HepG2 (cell line): Measurements from ENCODE around the gene IL1RL2. TPM values are rescaled to one million over a fixed set of nuclear protein-coding genes. Genes with fewer than 3 reads are reported as not detected.

Experiments used
- PCBP2 ChIP-seq: fragments of 200-400 bp; formaldehyde crosslinking; optimal IDR thresholded peaks from 2 replicates; pipeline ENCODE3; 2018; ENCODE audit warnings: low read length, low read depth; ENCODE audit not compliant: poor library complexity, severe bottlenecking
- PHF8 ChIP-seq: sonication (generic); formaldehyde crosslinking; IDR thresholded peaks from 2 replicates; pipeline ENCODE4 v1.5.0; 2020; ENCODE audit warnings: missing genetic modification reagents
- RBM22 ChIP-seq: fragments of 200-400 bp; formaldehyde crosslinking; optimal IDR thresholded peaks from 2 replicates; pipeline ENCODE3; 2017; ENCODE audit warnings: mild to moderate bottlenecking, low read length, moderate library complexity
- TOPORS ChIP-seq: sonication (generic); formaldehyde crosslinking; IDR thresholded peaks from 2 replicates; pipeline ENCODE4 v1.8.0; 2023; ENCODE audit warnings: mild to moderate bottlenecking, missing genetic modification reagents
- ZNF350 ChIP-seq: sonication (generic); formaldehyde crosslinking; IDR thresholded peaks from 2 replicates; pipeline ENCODE4 v1.4.0; 2020; ENCODE audit warnings: mild to moderate bottlenecking, low read depth, missing genetic modification reagents, borderline replicate concordance
- ZNF367 ChIP-seq: sonication (generic); formaldehyde crosslinking; IDR thresholded peaks from 2 replicates; pipeline ENCODE4 v1.4.0; 2020; ENCODE audit warnings: missing genetic modification reagents, borderline replicate concordance
- ZNF564 ChIP-seq: sonication (generic); formaldehyde crosslinking; IDR thresholded peaks from 2 replicates; pipeline ENCODE4 v1.8.1; 2023; ENCODE audit warnings: mild to moderate bottlenecking, missing genetic modification reagents
- polyA plus RNA-seq, 8 experiments: library from polyadenylated mRNA; depleted of rRNA in 3 of 8; stranded (reverse) in 7 of 8; unstranded in 1 of 8; fragments of >200 nt; fragmentation: Illumina TruSeq in 4 of 8; extraction: Trizol in 4 of 8; gene quantifications; 2 replicates each; pipeline versions ENCODE4 v1.2.1 to v1.2.3, GENCODE V29; 2011 to 2016; ENCODE audit warnings: low read depth in 4 of 8, missing spikeins in 1 of 8, mixed read lengths in 1 of 8; ENCODE audit not compliant: insufficient read depth in 1 of 8
- total RNA-seq, 5 experiments: library from RNA; depleted of rRNA; stranded (reverse); fragments of >200 nt; fragmentation: Illumina TruSeq; extraction: Trizol; gene quantifications; 2 replicates each; pipeline ENCODE4 v1.2.3, GENCODE V29; 2016; ENCODE audit warnings: low read depth in 1 of 5
- TF ChIP-seq, protein P1 (sequence below): sonication (generic); formaldehyde crosslinking; IDR thresholded peaks from 2 replicates; pipeline ENCODE4 v1.4.0; 2020; ENCODE audit warnings: mild to moderate bottlenecking, missing genetic modification reagents
- TF ChIP-seq, protein P2 (sequence below): sonication (generic); formaldehyde crosslinking; IDR thresholded peaks from 2 replicates; pipeline ENCODE4 v1.8.0; 2022; ENCODE audit warnings: mild to moderate bottlenecking, missing genetic modification reagents; ENCODE audit not compliant: insufficient replicate concordance

The IL1RL2 gene
- total and polyA plus RNA-seq, 2 of the 13 experiments (the other 11 are each of a cell fraction or from before 2014, with no cell fraction given), result 0.03 TPM; not detected in 1

GRCh38 chr2:102155703-102156515 lies 30.9 kb upstream of the IL1RL2 start (continued):
- TF ChIP-seq, protein P1, sequence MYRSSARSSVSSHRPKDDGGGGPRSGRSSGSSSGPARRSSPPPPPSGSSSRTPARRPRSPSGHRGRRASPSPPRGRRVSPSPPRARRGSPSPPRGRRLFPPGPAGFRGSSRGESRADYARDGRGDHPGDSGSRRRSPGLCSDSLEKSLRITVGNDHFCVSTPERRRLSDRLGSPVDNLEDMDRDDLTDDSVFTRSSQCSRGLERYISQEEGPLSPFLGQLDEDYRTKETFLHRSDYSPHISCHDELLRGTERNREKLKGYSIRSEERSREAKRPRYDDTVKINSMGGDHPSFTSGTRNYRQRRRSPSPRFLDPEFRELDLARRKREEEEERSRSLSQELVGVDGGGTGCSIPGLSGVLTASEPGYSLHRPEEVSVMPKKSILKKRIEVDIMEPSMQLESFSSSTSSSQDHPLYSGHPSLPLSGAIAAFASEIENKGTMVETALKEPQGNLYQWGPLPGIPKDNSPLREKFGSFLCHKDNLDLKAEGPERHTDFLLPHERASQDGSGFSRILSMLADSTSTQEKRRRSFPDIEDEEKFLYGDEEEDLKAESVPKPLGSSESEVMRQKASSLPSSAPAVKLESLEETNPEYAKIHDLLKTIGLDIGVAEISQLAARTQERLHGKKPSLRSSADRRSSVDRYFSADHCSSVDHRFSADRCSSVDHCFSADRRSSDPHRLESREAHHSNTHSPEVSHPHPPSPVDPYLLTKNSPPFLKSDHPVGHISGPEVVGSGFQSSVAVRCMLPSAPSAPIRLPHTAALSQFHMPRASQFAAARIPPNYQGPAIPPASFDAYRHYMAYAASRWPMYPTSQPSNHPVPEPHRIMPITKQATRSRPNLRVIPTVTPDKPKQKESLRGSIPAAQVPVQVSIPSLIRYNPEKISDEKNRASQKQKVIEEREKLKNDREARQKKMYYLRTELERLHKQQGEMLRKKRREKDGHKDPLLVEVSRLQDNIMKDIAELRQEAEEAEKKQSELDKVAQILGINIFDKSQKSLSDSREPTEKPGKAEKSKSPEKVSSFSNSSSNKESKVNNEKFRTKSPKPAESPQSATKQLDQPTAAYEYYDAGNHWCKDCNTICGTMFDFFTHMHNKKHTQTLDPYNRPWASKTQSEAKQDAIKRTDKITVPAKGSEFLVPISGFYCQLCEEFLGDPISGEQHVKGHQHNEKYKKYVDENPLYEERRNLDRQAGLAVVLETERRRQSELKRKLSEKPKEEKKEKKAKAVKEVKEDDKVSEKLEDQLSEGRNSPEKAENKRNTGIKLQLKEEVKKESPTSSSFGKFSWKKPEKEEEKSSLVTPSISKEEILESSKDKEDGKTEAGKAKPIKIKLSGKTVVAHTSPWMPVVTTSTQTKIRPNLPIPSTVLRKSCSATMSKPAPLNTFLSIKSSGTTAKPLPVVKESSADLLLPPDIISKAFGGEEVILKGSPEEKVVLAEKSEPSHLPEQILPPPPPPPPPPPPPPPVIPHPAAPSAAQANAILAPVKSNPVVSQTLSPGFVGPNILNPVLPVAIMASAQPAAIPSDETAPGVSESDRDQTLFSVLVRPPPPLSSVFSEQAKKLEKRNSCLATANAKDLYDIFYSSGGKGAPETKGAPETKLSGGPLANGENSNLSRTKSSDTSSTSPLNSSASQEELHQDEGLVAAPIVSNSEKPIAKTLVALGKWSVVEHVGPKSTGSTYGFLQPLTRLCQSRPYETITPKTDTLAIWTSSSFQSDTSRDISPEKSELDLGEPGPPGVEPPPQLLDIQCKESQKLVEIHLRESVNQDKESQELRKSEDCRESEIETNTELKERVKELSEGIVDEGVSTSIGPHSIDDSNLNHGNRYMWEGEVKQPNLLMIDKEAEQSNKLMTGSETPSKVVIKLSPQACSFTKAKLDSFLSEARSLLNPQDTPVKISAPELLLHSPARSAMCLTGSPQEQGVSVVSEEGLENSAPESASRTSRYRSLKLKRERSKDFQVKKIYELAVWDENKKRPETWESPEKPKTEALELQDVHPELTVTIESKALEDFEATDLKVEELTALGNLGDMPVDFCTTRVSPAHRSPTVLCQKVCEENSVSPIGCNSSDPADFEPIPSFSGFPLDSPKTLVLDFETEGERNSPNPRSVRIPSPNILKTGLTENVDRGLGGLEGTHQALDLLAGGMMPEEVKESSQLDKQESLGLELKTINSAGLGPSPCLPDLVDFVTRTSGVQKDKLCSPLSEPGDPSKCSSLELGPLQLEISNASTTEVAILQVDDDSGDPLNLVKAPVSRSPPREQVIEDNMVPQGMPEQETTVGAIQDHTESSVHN (CRISPR knock-in tag), result no peak
- peak; percentile 70; the same call in 1 of the 2 replicates for TF ChIP-seq ZNF350 (CRISPR knock-in tag)
- TF ChIP-seq ZNF367 (CRISPR knock-in tag), result no peak
- no peak for TF ChIP-seq PHF8
- TF ChIP-seq, protein P2, sequence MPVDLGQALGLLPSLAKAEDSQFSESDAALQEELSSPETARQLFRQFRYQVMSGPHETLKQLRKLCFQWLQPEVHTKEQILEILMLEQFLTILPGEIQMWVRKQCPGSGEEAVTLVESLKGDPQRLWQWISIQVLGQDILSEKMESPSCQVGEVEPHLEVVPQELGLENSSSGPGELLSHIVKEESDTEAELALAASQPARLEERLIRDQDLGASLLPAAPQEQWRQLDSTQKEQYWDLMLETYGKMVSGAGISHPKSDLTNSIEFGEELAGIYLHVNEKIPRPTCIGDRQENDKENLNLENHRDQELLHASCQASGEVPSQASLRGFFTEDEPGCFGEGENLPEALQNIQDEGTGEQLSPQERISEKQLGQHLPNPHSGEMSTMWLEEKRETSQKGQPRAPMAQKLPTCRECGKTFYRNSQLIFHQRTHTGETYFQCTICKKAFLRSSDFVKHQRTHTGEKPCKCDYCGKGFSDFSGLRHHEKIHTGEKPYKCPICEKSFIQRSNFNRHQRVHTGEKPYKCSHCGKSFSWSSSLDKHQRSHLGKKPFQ (CRISPR knock-in tag), result peak; percentile 80
- TF ChIP-seq ZNF564 (CRISPR knock-in tag), result no peak
- peak; percentile 60 for TF ChIP-seq TOPORS (CRISPR knock-in tag)
- TF ChIP-seq RBM22, result peak; percentile 0
- no peak for TF ChIP-seq PCBP2
